GM21723 (cell line): ENCODE results near the gene SSU72.
"Not testable (repeated sequence)": the region's sequence is repeated elsewhere in the genome, so short reads cannot be mapped to it uniquely, and the experiment has no call there.

Experiments used
- ATAC-seq: cut with Tn5 transposase; IDR thresholded peaks from one replicate; pipeline ENCODE4 v1.9.1; 2021; ENCODE audit warnings: mild to moderate bottlenecking, moderate library complexity; ENCODE audit not compliant: unreplicated experiment

SSU72 gene

GRCh38 chr1:1561801-1562470 is 12.7 kb downstream of the SSU72 start:
- no peak for ATAC-seq

- ATAC-seq: no peak
These were observed 14.5 kb downstream of the SSU72 start for GRCh38 chr1:1560178-1560577.

GRCh38 chr1:1559066-1559465 is 15.6 kb downstream of the SSU72 start:
- no peak for ATAC-seq

- ATAC-seq: no peak
These were observed 16.1 kb downstream of the SSU72 start for GRCh38 chr1:1558591-1558990.

- not testable (repeated sequence) for ATAC-seq
These were observed 17.0 kb downstream of the SSU72 start for GRCh38 chr1:1557688-1558087.

GRCh38 chr1:1556961-1557360 is 17.7 kb downstream of the SSU72 start:
- not testable (repeated sequence) for ATAC-seq

- no peak for ATAC-seq
These were observed 18.2 kb downstream of the SSU72 start for GRCh38 chr1:1556505-1556904.

- ATAC-seq: no peak
These were observed 19.4 kb downstream of the SSU72 start for GRCh38 chr1:1554926-1555915.

- no peak for ATAC-seq
These were observed 20.1 kb downstream of the SSU72 start for GRCh38 chr1:1554550-1554925.

- ATAC-seq: no peak
These were observed 20.7 kb downstream of the SSU72 start for GRCh38 chr1:1553821-1554494.

GRCh38 chr1:1552263-1552639 is 22.4 kb downstream of the SSU72 start:
- ATAC-seq: no peak

- no peak for ATAC-seq
These were observed 23.0 kb downstream of the SSU72 start for GRCh38 chr1:1551524-1552262.

- no peak for ATAC-seq
These were observed 23.9 kb downstream of the SSU72 start for GRCh38 chr1:1550591-1551432.

GRCh38 chr1:1550087-1550486 is 24.6 kb downstream of the SSU72 start:
- ATAC-seq: no peak

- no peak for ATAC-seq
These were observed 26.1 kb downstream of the SSU72 start for GRCh38 chr1:1548591-1548990.

GRCh38 chr1:1547476-1547875 is 27.2 kb downstream of the SSU72 start:
- ATAC-seq: no peak

GRCh38 chr1:1547011-1547410 is 27.7 kb downstream of the SSU72 start:
- ATAC-seq: no peak

GRCh38 chr1:1545946-1546737 is 28.5 kb downstream of the SSU72 start:
- no peak for ATAC-seq

- ATAC-seq: no peak
These were observed 30.1 kb downstream of the SSU72 start for GRCh38 chr1:1544544-1544943.
